Neural cell (in vitro differentiated cells): ENCODE results near the gene NME7. TPM values are rescaled to one million over a fixed set of nuclear protein-coding genes. Genes with fewer than 3 reads are reported as not detected.

Experiments used
- H2AFZ ChIP-seq: fragments of 200-600, 300-800 bp; sonication (generic), shearing (Covaris generic); 2 replicates; pipeline ENCODE4 v1.6.0; 2014; ENCODE audit warnings: low read depth, mild to moderate bottlenecking, antibody characterized with exemption, low read length, moderate library complexity
- H3F3A ChIP-seq: fragments of 200-600 bp; shearing (Covaris generic); 2 replicates; pipeline ENCODE4 v1.6.1; 2016; ENCODE audit warnings: mild to moderate bottlenecking, moderate library complexity, mixed read lengths, antibody characterized with exemption, low read length; ENCODE audit not compliant: insufficient read depth, poor library complexity, severe bottlenecking
- H3K27ac ChIP-seq: fragments of 200-600, 300-800 bp; sonication (generic), shearing (Covaris generic); 2 replicates; pipeline ENCODE4 v1.5.1; 2014; ENCODE audit warnings: mild to moderate bottlenecking, low read length, moderate library complexity
- H3K27me3 ChIP-seq: fragments of 300-800, 200-600 bp; sonication (generic), shearing (Covaris generic); 2 replicates; pipeline ENCODE4 v1.6.0; 2014; ENCODE audit warnings: mild to moderate bottlenecking, low read depth, low read length, moderate library complexity; ENCODE audit not compliant: insufficient read depth
- H3K36me3 ChIP-seq: fragments of 300-800, 200-600 bp; sonication (generic), shearing (Covaris generic); 2 replicates; pipeline ENCODE4 v1.5.1; 2014; ENCODE audit warnings: mild to moderate bottlenecking, antibody characterized with exemption, low read length, moderate library complexity; ENCODE audit not compliant: insufficient read depth
- H3K4me2 ChIP-seq: fragments of 300-800, 200-600 bp; sonication (generic), shearing (Covaris generic); 2 replicates; pipeline ENCODE4 v1.6.0; 2014; ENCODE audit warnings: mild to moderate bottlenecking, low read length
- H3K4me3 ChIP-seq: fragments of 300-800, 200-600 bp; sonication (generic), shearing (Covaris generic); 2 replicates; pipeline ENCODE4 v1.5.1; 2014; ENCODE audit warnings: mild to moderate bottlenecking, low read length, moderate library complexity
- H3K79me2 ChIP-seq: fragments of 200-600 bp; shearing (Covaris generic); replicated peaks from 2 replicates; pipeline ENCODE4 v1.6.0; 2014; ENCODE audit warnings: mild to moderate bottlenecking, low read length, moderate library complexity; ENCODE audit not compliant: insufficient read depth
- H3K9ac ChIP-seq: fragments of 300-800, 200-600 bp; sonication (generic), shearing (Covaris generic); 2 replicates; pipeline ENCODE4 v1.6.1; 2016; ENCODE audit warnings: mild to moderate bottlenecking, low read length, mixed read lengths
- H3K9me2 ChIP-seq: fragments of 200-600 bp; shearing (Covaris generic); 2 replicates; pipeline ENCODE4 v1.6.1; 2016; ENCODE audit warnings: mild to moderate bottlenecking, low read length, mixed read lengths; ENCODE audit not compliant: insufficient read depth
- H3K9me3 ChIP-seq: fragments of 200-600, 300-800 bp; sonication (generic), shearing (Covaris generic); 2 replicates; pipeline ENCODE4 v1.6.1; 2016; ENCODE audit warnings: mild to moderate bottlenecking, mixed run types, low read length, moderate library complexity, mixed read lengths
- H4K20me1 ChIP-seq: fragments of 200-600 bp; shearing (Covaris generic); 2 replicates; pipeline ENCODE4 v1.6.1; 2016; ENCODE audit warnings: mild to moderate bottlenecking, mixed run types; ENCODE audit not compliant: insufficient read depth
- EP300 ChIP-seq: fragments of 450-650 bp; conservative IDR thresholded peaks from 2 replicates; pipeline ENCODE4 v1.6.1; 2014; ENCODE audit warnings: antibody characterized with exemption, mild to moderate bottlenecking, moderate library complexity; ENCODE audit not compliant: poor library complexity, severe bottlenecking
- EZH2 ChIP-seq: fragments of 200-600, 300-800 bp; shearing (Covaris generic), sonication (generic); IDR thresholded peaks from 2 replicates; pipeline ENCODE4 v1.6.1; 2014; ENCODE audit warnings: antibody characterized with exemption, low read length, borderline replicate concordance, mild to moderate bottlenecking; ENCODE audit not compliant: insufficient read depth, poor library complexity, severe bottlenecking
- MXI1 ChIP-seq: fragments of 450-650 bp; conservative IDR thresholded peaks from 2 replicates; pipeline ENCODE4 v1.6.1; 2014; ENCODE audit warnings: antibody characterized with exemption, mild to moderate bottlenecking; ENCODE audit not compliant: poor library complexity, severe bottlenecking
- POLR2AphosphoS5 ChIP-seq: IDR thresholded peaks from 2 replicates; pipeline ENCODE4 v1.6.1; 2012
- RAD21 ChIP-seq: fragments of 450-650 bp; conservative IDR thresholded peaks from 2 replicates; pipeline ENCODE4 v1.6.1; 2014; ENCODE audit warnings: antibody characterized with exemption, mild to moderate bottlenecking, moderate library complexity
- SMC3 ChIP-seq: fragments of 450-650 bp; conservative IDR thresholded peaks from 2 replicates; pipeline ENCODE4 v1.6.1; 2014; ENCODE audit warnings: antibody characterized with exemption, mild to moderate bottlenecking, moderate library complexity; ENCODE audit not compliant: poor library complexity
- TAF1 ChIP-seq: IDR thresholded peaks from 2 replicates; pipeline ENCODE4 v1.6.1; 2012; ENCODE audit warnings: low read depth
- polyA plus RNA-seq: library from polyadenylated mRNA; depleted of rRNA; stranded (reverse); fragments of >200 nt; gene quantifications from 2 replicates; pipeline ENCODE4 v1.2.3, GENCODE V29; 2014
- TF ChIP-seq, protein P1 (sequence below): IDR thresholded peaks from 2 replicates; pipeline ENCODE4 v1.6.1; 2012; ENCODE audit warnings: borderline replicate concordance
- TF ChIP-seq, protein P2 (sequence below): fragments of 450-650 bp; IDR thresholded peaks from 2 replicates; pipeline ENCODE4 v1.5.1; 2014; ENCODE audit warnings: antibody characterized with exemption, mild to moderate bottlenecking, moderate library complexity; ENCODE audit not compliant: poor library complexity, severe bottlenecking

The NME7 gene
- polyA plus RNA-seq, 1 donor from 2014 or later: 42.4 TPM

DNA sequence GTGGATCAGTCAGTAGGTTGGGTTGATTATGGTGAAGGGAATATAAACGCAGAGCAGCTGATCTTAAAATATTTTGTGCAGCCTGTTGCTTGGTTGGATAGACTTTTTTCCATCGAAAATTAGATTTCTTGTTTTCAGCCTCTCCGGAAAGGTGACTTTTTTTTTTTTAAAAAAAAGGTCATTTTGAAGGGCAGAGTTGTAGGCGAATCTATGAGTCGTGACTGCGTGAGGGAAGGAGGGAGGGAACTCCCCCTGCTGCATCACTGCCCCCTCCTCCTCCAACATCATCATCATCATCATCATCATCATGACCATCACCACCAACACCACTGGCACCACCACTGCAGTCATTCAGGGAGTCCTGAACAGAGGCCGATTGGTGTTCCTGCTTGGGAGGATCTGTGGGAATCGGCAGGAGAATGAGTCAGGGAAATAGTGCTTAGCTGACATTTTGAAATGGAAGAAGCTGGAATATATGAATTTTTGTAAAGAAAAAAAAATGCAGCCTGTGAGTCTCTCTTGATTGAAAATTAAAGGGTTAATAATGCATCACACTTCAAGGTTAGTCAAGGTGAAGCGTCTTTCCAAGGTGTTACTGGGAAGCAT, 259.9 kb downstream of the NME7 start:
- peak overlapping the region; percentile 92 for H3K4me3 ChIP-seq

DNA sequence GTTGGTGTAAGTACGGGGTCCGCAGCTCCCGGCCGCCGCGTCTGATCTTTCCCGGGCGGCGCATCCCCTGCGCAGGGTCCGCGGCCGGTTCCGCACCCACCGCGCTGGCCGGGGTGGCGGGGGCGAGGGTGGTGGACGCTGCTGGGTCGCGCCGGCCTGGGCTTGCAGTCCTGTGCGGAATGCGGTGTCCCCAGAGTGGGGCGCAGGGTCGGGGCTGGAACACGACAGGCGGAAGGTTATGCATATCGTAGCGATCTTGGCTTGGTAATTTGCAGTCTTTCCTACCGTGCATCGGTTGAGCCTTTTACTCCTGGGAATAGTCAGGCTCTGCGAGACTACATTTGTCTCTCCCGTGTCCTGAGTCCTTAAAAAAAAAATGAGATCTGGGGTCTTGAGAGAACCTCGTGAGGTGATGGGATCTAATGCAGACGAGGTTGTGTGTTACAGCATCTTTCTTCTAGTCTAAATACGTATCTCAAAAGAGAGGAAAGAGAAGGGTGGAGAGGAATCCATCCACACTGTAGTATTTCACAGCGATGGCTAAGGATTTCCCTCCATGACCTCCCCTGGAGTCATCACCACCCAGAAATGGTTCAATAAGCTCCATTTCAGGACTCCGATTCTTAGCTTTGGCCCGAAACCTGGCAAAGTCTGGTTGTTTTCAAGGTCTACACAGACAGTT, 260.5 kb downstream of the NME7 start:
- Histone ChIP-seq H3K4me3 (peak overlapping the region; percentile 92), H3K36me3 (peaks cover 2% of the 10 kb centered on the region), H3K9me3 (no peaks in the 10 kb centered on the region), H3K9ac (peak overlapping the region; percentile 96), H3K4me2 (peak overlapping the region; percentile 99), H4K20me1 (no peaks in the 10 kb centered on the region), H3F3A (no peaks in the 10 kb centered on the region), H3K79me2 (peaks cover 54% of the 10 kb centered on the region), H2AFZ (peak overlapping the region; percentile 5), H3K9me2 (no peaks in the 10 kb centered on the region), H3K27ac (peak overlapping the region; percentile 93), H3K27me3 (no peaks in the 10 kb centered on the region)
- TF ChIP-seq RAD21: peak; percentile 36
- TF ChIP-seq MXI1: no peak
- TF ChIP-seq, protein P1, sequence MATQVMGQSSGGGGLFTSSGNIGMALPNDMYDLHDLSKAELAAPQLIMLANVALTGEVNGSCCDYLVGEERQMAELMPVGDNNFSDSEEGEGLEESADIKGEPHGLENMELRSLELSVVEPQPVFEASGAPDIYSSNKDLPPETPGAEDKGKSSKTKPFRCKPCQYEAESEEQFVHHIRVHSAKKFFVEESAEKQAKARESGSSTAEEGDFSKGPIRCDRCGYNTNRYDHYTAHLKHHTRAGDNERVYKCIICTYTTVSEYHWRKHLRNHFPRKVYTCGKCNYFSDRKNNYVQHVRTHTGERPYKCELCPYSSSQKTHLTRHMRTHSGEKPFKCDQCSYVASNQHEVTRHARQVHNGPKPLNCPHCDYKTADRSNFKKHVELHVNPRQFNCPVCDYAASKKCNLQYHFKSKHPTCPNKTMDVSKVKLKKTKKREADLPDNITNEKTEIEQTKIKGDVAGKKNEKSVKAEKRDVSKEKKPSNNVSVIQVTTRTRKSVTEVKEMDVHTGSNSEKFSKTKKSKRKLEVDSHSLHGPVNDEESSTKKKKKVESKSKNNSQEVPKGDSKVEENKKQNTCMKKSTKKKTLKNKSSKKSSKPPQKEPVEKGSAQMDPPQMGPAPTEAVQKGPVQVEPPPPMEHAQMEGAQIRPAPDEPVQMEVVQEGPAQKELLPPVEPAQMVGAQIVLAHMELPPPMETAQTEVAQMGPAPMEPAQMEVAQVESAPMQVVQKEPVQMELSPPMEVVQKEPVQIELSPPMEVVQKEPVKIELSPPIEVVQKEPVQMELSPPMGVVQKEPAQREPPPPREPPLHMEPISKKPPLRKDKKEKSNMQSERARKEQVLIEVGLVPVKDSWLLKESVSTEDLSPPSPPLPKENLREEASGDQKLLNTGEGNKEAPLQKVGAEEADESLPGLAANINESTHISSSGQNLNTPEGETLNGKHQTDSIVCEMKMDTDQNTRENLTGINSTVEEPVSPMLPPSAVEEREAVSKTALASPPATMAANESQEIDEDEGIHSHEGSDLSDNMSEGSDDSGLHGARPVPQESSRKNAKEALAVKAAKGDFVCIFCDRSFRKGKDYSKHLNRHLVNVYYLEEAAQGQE: no peak
- peak; percentile 2 for TF ChIP-seq POLR2AphosphoS5
- TF ChIP-seq EP300: no peak
- peak; percentile 47 for TF ChIP-seq SMC3
- TF ChIP-seq TAF1: no peak

More for the DNA sequence above, 259.9 kb downstream of the NME7 start:
- Histone ChIP-seq H4K20me1 (no peaks in the 10 kb centered on the region), H3K9me3 (no peaks in the 10 kb centered on the region), H2AFZ (no peak overlapping the region), H3K36me3 (peaks cover 8% of the 10 kb centered on the region), H3K4me2 (peak overlapping the region; percentile 99), H3K9ac (peak overlapping the region; percentile 96), H3K27ac (peak overlapping the region; percentile 93), H3F3A (no peaks in the 10 kb centered on the region), H3K27me3 (no peaks in the 10 kb centered on the region), H3K79me2 (peaks cover 59% of the 10 kb centered on the region), H3K9me2 (no peaks in the 10 kb centered on the region)
- TF ChIP-seq, protein P2, sequence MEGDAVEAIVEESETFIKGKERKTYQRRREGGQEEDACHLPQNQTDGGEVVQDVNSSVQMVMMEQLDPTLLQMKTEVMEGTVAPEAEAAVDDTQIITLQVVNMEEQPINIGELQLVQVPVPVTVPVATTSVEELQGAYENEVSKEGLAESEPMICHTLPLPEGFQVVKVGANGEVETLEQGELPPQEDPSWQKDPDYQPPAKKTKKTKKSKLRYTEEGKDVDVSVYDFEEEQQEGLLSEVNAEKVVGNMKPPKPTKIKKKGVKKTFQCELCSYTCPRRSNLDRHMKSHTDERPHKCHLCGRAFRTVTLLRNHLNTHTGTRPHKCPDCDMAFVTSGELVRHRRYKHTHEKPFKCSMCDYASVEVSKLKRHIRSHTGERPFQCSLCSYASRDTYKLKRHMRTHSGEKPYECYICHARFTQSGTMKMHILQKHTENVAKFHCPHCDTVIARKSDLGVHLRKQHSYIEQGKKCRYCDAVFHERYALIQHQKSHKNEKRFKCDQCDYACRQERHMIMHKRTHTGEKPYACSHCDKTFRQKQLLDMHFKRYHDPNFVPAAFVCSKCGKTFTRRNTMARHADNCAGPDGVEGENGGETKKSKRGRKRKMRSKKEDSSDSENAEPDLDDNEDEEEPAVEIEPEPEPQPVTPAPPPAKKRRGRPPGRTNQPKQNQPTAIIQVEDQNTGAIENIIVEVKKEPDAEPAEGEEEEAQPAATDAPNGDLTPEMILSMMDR: no peak
- TF ChIP-seq MXI1 (no peak), EZH2 (no peak), TAF1 (no peak)
- TF ChIP-seq, protein P1: no peak
